Measurements from ENCODE around the gene DYNC1H1. TPM values are rescaled to one million over a fixed set of nuclear protein-coding genes. Genes with fewer than 3 reads are reported as not detected.

Gene DYNC1H1
- total RNA-seq, 1 donor from 2014 or later: 485 TPM

- no peak for DNase-seq (ENCODE audit: low spot score)
Observed at GRCh38 chr14:102089621-102090343, 125.4 kb downstream of the DYNC1H1 start.

GRCh38 chr14:102090713-102091112, 126.3 kb downstream of the DYNC1H1 start:
- no peak for DNase-seq (ENCODE audit: low spot score)

GRCh38 chr14:102092806-102093205, 128.4 kb downstream of the DYNC1H1 start:
- no peak for DNase-seq (ENCODE audit: low spot score)

- no peak for DNase-seq (ENCODE audit: low spot score)
Observed at GRCh38 chr14:102094101-102094500, 129.7 kb downstream of the DYNC1H1 start.

- no peak for DNase-seq (ENCODE audit: low spot score)
Observed at GRCh38 chr14:102095231-102095870, 131.0 kb downstream of the DYNC1H1 start.

GRCh38 chr14:102095871-102096568, 131.6 kb downstream of the DYNC1H1 start:
- DNase-seq (ENCODE audit: low spot score): no peak

- DNase-seq (ENCODE audit: low spot score): peak; percentile 87
Observed at GRCh38 chr14:102096569-102097188, 132.3 kb downstream of the DYNC1H1 start.

GRCh38 chr14:102097441-102098135, 133.2 kb downstream of the DYNC1H1 start:
- no peak for DNase-seq (ENCODE audit: low spot score)

- no peak for DNase-seq (ENCODE audit: low spot score)
Observed at GRCh38 chr14:102103062-102103695, 138.8 kb downstream of the DYNC1H1 start.

GRCh38 chr14:102105369-102105768, 141.0 kb downstream of the DYNC1H1 start:
- no peak for DNase-seq (ENCODE audit: low spot score)

Other genes starting within 250 kb of the DYNC1H1 start
- gene PPP2R5C, start 202.9 kb upstream of the DYNC1H1 start, total RNA-seq: 134 TPM
- gene HSP90AA1, start 122.5 kb downstream of the DYNC1H1 start, total RNA-seq: 818 TPM
- gene WDR20, start 175.3 kb downstream of the DYNC1H1 start, total RNA-seq: 33.7 TPM

Measured in mucosa of gallbladder (tissue), 1 donor.